Testis (tissue), 2 donors: ENCODE measurements around the gene MAGEF1.

Experiments
- CTCF ChIP-seq, 3 experiments: fragments of 450-650 bp in 2 of 3; fragments of 200-600 bp in 1 of 3; sonication (generic) in 1 of 3; IDR thresholded peaks; one replicate each; pipeline ENCODE4 v1.5.1; 2016 to 2019; ENCODE audit warnings: antibody characterized with exemption in 3 of 3, mild to moderate bottlenecking in 2 of 3, moderate library complexity in 1 of 3
- POLR2A ChIP-seq: fragments of 450-650 bp; IDR thresholded peaks from one replicate; pipeline ENCODE4 v1.6.1; 2017; ENCODE audit warnings: antibody characterized with exemption, mild to moderate bottlenecking, moderate library complexity

GRCh38 chr3:184741259-184741556, 29.3 kb upstream of the MAGEF1 start:
- TF ChIP-seq POLR2A, result no peak
- no peak for TF ChIP-seq CTCF (IDR thresholded peaks at IDR 0.05)
